HL-60 (cell line): ENCODE results near the gene TRIO.

Experiments used
- DNase-seq, 2 experiments: peaks; one replicate each; pipeline ENCODE4 v3.0.0-alpha.2; 2010 to 2020; ENCODE audit warnings: low read depth in 1 of 2, low spot score in 1 of 2
- H3K27ac ChIP-seq: fragments of 250-450 bp; sonication (Bioruptor Pico); replicated peaks from 2 replicates; pipeline ENCODE4 v1.5.1; 2020; ENCODE audit warnings: mild to moderate bottlenecking, moderate library complexity
- H3K27me3 ChIP-seq: fragments of 250-450 bp; sonication (Bioruptor Pico); 2 replicates; pipeline ENCODE4 v1.5.1; 2021; ENCODE audit warnings: mild to moderate bottlenecking, moderate library complexity; ENCODE audit not compliant: insufficient read depth, poor library complexity, severe bottlenecking
- H3K4me3 ChIP-seq: replicated peaks from 2 replicates; pipeline ENCODE4 v1.5.1; 2011; ENCODE audit warnings: mild to moderate bottlenecking, control low read depth, low read length; ENCODE audit not compliant: insufficient read depth
- GABPA ChIP-seq: IDR thresholded peaks from 2 replicates; pipeline ENCODE4 v1.6.1; 2012; ENCODE audit warnings: low read depth
- POLR2AphosphoS5 ChIP-seq: IDR thresholded peaks from 2 replicates; pipeline ENCODE4 v1.6.1; 2012; ENCODE audit warnings: low read depth
- SPI1 ChIP-seq: IDR thresholded peaks from 2 replicates; pipeline ENCODE4 v1.6.1; 2012; ENCODE audit warnings: low read depth, mild to moderate bottlenecking, borderline replicate concordance
- TF ChIP-seq, protein P1 (sequence below): IDR thresholded peaks from one replicate; pipeline ENCODE4 v1.5.1; 2011; ENCODE audit warnings: low read length, control low read depth, inconsistent platforms; ENCODE audit not compliant: insufficient read depth
- TF ChIP-seq, protein P2 (sequence below): IDR thresholded peaks from 2 replicates; pipeline ENCODE4 v1.6.1; 2012; ENCODE audit warnings: low read depth; ENCODE audit not compliant: insufficient replicate concordance

Gene TRIO

DNA sequence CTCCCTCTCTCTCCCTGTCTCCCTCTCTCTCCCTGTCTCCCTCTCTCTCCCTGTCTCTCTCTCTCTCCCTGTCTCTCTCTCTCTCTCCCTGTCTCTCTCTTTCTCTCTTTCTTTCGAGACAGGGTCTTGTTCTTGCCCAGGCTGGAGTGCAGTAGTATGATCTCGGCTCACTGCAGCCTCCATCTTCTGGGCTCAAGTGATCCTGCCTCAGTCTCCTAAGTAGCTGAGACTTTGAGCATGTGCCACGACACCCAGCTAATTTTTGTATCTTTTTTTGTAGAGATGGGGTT lies 14.3 kb downstream of the TRIO start:
- Histone ChIP-seq H3K27ac (no peak overlapping the region), H3K27me3 (no peaks in the 10 kb centered on the region), H3K4me3 (no peak overlapping the region)
- no peak for DNase-seq
- TF ChIP-seq GABPA (no peak), POLR2AphosphoS5 (no peak), SPI1 (no peak)
- TF ChIP-seq, protein P1, sequence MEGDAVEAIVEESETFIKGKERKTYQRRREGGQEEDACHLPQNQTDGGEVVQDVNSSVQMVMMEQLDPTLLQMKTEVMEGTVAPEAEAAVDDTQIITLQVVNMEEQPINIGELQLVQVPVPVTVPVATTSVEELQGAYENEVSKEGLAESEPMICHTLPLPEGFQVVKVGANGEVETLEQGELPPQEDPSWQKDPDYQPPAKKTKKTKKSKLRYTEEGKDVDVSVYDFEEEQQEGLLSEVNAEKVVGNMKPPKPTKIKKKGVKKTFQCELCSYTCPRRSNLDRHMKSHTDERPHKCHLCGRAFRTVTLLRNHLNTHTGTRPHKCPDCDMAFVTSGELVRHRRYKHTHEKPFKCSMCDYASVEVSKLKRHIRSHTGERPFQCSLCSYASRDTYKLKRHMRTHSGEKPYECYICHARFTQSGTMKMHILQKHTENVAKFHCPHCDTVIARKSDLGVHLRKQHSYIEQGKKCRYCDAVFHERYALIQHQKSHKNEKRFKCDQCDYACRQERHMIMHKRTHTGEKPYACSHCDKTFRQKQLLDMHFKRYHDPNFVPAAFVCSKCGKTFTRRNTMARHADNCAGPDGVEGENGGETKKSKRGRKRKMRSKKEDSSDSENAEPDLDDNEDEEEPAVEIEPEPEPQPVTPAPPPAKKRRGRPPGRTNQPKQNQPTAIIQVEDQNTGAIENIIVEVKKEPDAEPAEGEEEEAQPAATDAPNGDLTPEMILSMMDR, result no peak
- TF ChIP-seq, protein P2, sequence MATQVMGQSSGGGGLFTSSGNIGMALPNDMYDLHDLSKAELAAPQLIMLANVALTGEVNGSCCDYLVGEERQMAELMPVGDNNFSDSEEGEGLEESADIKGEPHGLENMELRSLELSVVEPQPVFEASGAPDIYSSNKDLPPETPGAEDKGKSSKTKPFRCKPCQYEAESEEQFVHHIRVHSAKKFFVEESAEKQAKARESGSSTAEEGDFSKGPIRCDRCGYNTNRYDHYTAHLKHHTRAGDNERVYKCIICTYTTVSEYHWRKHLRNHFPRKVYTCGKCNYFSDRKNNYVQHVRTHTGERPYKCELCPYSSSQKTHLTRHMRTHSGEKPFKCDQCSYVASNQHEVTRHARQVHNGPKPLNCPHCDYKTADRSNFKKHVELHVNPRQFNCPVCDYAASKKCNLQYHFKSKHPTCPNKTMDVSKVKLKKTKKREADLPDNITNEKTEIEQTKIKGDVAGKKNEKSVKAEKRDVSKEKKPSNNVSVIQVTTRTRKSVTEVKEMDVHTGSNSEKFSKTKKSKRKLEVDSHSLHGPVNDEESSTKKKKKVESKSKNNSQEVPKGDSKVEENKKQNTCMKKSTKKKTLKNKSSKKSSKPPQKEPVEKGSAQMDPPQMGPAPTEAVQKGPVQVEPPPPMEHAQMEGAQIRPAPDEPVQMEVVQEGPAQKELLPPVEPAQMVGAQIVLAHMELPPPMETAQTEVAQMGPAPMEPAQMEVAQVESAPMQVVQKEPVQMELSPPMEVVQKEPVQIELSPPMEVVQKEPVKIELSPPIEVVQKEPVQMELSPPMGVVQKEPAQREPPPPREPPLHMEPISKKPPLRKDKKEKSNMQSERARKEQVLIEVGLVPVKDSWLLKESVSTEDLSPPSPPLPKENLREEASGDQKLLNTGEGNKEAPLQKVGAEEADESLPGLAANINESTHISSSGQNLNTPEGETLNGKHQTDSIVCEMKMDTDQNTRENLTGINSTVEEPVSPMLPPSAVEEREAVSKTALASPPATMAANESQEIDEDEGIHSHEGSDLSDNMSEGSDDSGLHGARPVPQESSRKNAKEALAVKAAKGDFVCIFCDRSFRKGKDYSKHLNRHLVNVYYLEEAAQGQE, result no peak

DNA sequence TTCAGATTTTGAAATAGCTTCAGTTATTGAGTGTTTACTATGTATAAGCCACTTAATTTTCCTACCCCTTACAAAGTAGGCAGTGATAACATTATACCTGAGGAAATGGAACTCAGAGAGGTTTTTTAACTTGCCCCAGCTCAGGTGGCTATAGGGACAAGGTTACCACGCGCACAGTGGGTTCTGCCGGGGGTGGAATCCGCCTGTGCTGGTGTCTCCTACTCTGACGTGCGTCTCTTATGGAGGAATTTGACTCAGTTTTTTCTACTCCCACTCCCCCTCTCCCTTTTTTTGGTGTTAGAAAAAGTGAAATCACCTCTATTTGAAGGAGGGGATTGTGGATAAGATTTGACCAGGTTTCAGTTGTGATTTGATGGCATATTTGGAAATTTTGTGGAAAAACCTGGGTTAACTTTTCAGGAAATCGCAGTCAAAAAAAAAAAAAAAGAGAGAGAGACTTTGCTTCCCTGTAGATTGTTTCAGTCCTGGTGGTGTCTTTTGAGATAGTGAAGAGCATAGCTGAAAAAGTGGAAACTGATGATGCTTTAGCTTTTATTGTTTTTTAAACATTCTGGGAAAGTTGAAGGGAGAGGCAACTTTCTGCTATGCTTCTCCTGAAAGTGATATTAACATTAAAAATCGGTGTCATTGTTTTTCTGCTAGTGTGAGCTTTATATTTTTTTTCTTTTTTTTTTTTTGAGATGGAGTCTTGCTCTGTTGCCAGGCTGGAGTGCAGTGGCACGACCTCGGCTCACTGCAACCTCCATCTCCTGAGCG lies 15.9 kb downstream of the TRIO start:
- DNase-seq, result no peak
- TF ChIP-seq POLR2AphosphoS5 (no peak), GABPA (no peak), SPI1 (no peak)
- TF ChIP-seq, protein P1, result no peak
- TF ChIP-seq, protein P2, result no peak
- Histone ChIP-seq H3K27me3 (no peaks in the 10 kb centered on the region), H3K4me3 (no peak overlapping the region), H3K27ac (no peak overlapping the region)

DNA sequence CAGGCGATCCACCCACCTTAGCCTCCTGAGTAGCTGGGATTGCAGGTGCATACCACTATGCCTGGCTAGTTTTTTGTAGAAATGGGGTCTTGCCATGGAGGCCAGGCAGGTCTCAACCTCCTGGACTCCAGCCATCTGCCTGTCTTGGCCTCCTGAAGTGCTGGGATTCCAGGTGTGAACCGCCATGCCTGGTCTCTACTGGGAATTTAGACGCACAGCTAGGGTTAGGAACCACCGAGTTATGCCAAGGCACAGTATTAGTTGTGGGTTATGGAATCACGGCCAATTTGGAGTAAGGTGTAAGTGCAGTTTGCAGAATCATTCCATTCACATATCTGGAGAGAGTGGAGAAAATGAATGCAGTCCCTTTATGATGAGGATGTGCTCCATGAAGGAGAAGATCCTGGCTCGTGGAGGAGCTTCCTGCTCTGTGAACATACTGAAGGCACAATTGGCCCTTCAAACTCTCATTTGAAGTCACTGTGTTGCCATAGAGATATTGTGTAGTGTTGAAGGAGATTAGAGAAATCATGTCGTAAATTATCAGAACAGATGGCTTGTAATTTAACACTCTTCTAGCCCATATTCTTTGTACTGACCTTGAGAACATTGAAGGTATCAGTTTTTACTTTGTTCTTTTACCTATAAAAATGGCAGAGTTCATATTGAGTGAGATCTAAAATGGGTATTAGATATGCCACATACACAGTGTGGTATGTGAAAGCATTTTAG lies 18.8 kb downstream of the TRIO start:
- no peak for DNase-seq
- H3K27ac ChIP-seq, result no peak overlapping the region
- no peak for TF ChIP-seq SPI1
- TF ChIP-seq GABPA, result no peak
- H3K4me3 ChIP-seq, result no peak overlapping the region
- no peaks in the 10 kb centered on the region for H3K27me3 ChIP-seq

DNA sequence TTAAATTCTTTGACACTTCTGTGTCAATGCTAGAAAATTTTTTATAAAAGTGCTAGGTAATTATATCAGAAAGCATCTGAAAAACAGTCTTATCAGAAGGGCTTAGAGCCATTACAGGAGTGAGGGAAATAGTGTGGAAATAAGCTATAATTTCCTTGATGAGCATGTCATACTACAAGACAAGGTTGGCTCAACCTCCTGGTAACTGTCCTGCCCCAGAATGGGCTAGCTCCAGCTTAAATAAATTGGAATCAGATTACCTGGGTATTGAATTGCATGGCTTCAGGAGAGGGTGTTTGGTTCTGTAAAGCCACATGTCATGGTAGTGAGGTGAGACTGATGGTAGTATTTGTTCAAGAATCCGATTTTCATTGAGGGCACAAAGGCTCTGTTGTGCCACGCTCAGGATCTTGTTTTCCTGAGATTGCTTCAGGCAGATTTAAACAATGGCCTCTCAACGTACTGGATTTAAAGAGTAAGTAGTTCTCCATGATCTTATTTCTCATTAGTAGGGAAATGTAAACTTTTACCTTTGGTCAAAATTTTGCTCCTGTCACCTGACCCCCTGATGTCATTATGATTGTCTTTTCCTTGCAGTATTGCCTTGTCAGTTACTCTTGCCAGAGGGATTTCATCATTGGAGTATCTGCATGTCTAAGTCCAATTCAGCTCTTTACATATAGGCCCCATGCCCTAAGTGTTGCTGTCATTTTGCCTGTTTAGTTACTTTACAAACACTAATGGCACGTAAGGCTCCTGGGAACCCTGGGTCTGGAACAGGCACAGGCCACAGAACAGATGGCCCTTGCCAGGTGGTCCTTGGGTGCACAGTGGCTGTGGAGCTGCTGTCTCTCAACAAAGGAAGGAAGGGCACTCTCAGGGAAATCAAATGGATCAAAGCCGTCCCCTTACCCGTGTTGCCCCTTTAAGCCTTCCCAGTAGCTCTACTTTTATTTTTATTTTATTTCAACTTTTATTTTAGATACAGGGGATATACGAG lies 21.3 kb downstream of the TRIO start:
- DNase-seq, result no peak
- no peak overlapping the region for H3K27ac ChIP-seq
- H3K4me3 ChIP-seq, result no peak overlapping the region
- H3K27me3 ChIP-seq, result no peaks in the 10 kb centered on the region
- no peak for TF ChIP-seq SPI1
- TF ChIP-seq POLR2AphosphoS5, result no peak
- TF ChIP-seq GABPA, result no peak
- TF ChIP-seq, protein P1, result no peak
- TF ChIP-seq, protein P2, result no peak
